GM18517 (cell line): ENCODE results near the gene LRP2.

Experiments
- ATAC-seq: cut with Tn5 transposase; IDR thresholded peaks from one replicate; pipeline ENCODE4 v1.9.1; 2021; ENCODE audit warnings: mild to moderate bottlenecking, moderate library complexity; ENCODE audit not compliant: unreplicated experiment

The LRP2 gene

GRCh38 chr2:169094676-169095075, 267.7 kb downstream of the LRP2 start:
- no peak for ATAC-seq

DNA sequence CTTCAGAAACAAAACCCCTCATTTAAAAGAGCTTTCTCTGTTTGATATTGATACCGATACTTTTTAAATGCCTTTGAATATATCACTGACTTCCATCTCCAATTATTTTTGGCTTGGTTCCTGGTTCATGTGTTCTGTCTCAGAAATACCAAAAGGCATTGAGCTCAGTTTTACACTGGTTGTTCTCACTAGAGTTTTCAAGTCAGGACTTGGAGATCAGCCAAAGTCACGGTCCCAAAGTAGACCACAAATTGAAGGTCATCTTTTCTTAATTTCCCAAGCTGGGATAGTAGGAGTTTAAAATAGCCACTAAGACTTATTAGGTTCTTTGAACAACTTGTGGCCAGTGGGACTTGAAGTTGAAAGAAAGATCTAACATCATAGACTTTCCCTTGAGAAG, 268.8 kb downstream of the LRP2 start:
- no peak for ATAC-seq

- no peak for ATAC-seq
Measured at GRCh38 chr2:169091761-169092519, 270.4 kb downstream of the LRP2 start.

- ATAC-seq = no peak
Measured at GRCh38 chr2:169091256-169091655, 271.1 kb downstream of the LRP2 start.

- ATAC-seq = no peak
Measured at GRCh38 chr2:169090133-169090820, 272.1 kb downstream of the LRP2 start.

DNA sequence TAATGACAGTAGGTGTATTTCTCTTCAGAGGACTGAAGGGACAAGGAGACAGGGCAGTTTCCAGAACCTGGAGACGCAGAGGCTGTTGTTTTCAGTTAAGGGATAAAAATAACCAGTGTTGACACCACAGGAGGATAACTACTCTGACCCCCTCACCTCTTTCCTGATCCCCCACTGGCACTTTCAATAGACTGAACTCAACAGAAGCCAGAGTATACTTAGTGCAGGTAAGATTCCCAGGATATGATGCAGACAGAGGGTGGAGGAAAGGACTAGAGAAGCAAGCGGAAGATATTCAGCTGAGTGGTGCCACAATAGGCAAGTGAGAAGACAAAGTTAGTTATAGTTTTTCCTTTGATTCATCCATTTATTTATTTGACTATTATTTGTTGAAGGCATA, 273.2 kb downstream of the LRP2 start:
- no peak for ATAC-seq

GRCh38 chr2:169087757-169088379, 274.5 kb downstream of the LRP2 start:
- ATAC-seq = no peak

DNA sequence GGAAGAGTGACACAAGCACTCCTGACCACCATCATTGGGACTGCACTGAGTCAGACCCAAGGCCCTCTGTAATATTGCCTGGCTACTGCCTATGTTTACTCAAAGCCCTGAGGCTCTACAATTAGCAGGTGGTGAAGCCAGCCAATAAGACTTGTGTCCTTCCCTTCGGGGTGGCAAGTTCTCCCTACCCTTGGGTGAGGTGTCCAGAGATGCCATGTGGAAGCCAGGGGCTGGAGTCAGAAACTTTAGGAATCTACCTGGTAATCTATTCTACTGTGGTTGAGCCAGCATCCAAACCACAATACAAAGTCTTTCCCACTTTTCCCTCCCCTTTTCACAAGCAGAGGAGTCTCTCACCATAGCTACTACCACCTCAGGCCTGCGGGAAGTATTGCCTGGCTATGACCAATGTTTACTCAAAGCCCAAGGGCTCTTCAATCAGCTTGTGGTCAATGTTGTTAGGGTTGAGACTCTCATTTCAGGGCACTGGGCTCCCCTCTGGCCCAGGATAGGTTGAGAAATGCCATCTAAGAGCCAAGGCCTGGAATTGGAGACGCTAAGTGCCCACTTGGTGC, 275.4 kb downstream of the LRP2 start:
- ATAC-seq = no peak

DNA sequence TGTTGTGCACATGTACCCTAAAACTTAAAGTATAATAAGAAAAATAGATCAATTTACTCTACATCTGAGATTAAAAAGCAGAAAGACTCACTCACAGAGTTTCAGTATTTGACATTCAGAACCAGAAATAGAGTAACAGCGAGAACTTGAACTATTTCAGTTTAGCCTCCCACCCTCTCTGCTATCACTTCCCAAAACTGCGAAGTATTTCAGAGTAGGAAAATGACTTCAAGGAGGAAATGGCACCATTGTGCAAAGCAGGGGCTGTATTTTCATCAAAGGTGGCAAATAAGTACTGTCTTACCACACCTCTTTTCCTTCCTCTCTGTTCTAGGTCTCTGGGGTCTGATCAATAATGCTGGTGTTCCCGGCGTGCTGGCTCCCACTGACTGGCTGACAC, 279.3 kb downstream of the LRP2 start:
- peak; percentile 55 for ATAC-seq

- ATAC-seq = no peak
Measured at GRCh38 chr2:169081551-169081950, 280.8 kb downstream of the LRP2 start.

GRCh38 chr2:169080250-169081069, 281.9 kb downstream of the LRP2 start:
- peak; percentile 87 for ATAC-seq

- no peak for ATAC-seq
Measured at GRCh38 chr2:169077674-169078240, 284.6 kb downstream of the LRP2 start.
